AG09309 (cell line): ENCODE measurements around the gene CTXND1.

Experiments
- DNase-seq: peaks from one replicate; pipeline ENCODE4 v3.0.0-alpha.2; 2010; ENCODE audit warnings: low read depth
- H3K4me3 ChIP-seq: 2 replicates; pipeline ENCODE4 v1.5.1; 2011; ENCODE audit warnings: mild to moderate bottlenecking, low read depth, low read length, moderate library complexity; ENCODE audit not compliant: control insufficient read depth
- TF ChIP-seq, protein P1 (sequence below): IDR thresholded peaks from 2 replicates; pipeline ENCODE4 v1.5.1; 2011; ENCODE audit warnings: mild to moderate bottlenecking, low read depth, low read length, inconsistent platforms; ENCODE audit not compliant: insufficient read depth, control insufficient read depth; ENCODE audit errors: missing control alignments

The CTXND1 gene

DNA sequence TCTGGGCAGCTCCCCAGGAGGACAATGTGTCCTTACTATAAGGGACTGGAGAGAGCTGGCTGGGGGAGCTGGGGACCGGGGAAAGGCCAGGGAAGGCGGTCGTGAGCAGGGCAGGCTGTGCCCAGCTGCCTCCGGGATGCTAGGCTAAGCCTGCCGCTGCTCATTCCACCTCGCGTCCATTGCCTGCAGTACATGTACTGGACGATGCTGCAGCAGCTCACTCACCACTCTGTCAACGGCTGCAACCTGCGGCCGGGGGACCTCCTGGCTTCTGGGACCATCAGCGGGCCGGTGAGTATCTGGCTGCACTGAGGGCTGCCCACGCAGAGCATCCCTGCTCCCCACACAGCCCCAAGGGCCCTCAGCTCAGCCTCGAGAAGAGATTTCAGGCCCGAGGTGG, 72.1 kb downstream of the CTXND1 start:
- TF ChIP-seq, protein P1, sequence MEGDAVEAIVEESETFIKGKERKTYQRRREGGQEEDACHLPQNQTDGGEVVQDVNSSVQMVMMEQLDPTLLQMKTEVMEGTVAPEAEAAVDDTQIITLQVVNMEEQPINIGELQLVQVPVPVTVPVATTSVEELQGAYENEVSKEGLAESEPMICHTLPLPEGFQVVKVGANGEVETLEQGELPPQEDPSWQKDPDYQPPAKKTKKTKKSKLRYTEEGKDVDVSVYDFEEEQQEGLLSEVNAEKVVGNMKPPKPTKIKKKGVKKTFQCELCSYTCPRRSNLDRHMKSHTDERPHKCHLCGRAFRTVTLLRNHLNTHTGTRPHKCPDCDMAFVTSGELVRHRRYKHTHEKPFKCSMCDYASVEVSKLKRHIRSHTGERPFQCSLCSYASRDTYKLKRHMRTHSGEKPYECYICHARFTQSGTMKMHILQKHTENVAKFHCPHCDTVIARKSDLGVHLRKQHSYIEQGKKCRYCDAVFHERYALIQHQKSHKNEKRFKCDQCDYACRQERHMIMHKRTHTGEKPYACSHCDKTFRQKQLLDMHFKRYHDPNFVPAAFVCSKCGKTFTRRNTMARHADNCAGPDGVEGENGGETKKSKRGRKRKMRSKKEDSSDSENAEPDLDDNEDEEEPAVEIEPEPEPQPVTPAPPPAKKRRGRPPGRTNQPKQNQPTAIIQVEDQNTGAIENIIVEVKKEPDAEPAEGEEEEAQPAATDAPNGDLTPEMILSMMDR: no peak
- H3K4me3 ChIP-seq: no peak overlapping the region
- DNase-seq: no peak

DNA sequence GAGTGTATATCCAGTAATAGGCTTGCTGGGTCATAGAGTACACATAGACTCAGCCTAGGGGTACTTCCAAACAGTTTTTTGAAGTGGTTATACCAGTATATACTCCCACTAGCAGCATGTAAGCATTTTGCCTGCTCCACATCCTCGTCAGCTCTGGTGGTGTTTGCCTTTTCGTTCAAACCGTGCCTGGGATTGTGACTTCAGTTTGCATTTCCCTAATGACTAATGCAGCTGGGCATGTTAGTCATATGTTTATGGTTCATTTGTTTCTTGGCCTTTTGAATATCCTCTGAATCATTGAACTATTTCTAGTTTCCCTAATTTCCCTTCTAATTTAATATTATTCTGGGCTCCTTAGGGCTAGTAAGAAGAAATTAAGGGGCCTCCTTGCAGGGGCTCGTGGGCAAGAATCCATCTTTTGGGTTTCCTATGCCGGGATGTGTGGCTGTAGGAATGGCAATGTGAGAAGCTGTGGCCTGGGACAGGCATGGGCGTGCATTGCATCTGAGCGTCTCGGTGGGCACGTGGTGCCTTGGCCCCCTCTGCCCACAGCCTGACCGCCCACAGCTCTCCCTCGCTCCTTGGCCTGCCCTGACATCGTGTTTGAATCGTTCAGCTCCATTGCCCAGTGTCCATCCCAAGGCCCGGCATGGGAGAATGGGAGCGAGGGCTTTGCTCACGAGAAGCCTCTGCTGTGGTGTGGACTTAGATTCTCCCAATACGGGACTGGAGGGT, 72.8 kb downstream of the CTXND1 start:
- H3K4me3 ChIP-seq: no peak overlapping the region
- DNase-seq: peak; percentile 58
- TF ChIP-seq, protein P1: no peak

DNA sequence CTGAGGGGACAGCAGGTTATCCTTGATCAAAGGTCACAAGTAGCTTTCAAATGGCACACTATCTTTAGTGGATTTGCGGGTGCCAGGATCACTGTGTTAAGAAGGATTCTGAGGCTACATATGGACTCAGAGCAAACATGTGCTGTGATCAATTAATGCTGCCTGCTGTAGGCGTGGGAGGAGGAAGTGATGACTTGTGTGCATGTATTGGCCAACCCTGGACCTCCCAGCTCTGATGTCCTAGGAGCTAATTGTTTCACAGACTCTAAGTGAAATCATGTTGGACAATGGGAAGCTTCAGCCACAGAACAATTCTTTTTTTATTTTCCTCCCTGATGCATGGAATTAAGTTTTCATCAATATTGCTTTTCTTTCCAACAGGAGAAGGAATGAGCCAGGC, 74.9 kb downstream of the CTXND1 start:
- TF ChIP-seq, protein P1: no peak
- no peak for DNase-seq
- H3K4me3 ChIP-seq: no peak overlapping the region

DNA sequence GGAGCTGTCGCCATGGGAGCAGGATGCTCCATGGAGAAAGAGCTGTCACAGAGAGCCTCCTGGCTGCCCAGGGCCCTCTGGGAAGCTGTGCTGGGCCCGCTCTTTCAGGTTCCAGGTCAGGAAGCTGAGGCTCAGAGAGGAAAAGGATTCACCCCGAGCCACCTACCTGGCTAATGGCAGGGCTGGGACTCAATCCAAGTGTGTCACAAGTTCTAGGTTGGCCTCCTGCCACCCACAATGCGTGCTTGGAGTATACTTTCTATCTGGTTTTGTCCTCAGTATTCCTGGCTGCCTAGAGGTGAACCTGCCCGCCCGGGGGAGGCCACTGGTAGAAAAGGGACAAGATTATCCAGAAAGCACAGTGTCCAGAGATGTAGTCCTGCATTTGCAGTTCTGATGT, 75.6 kb downstream of the CTXND1 start:
- no peak for DNase-seq
- H3K4me3 ChIP-seq: no peak overlapping the region
- TF ChIP-seq, protein P1: no peak

DNA sequence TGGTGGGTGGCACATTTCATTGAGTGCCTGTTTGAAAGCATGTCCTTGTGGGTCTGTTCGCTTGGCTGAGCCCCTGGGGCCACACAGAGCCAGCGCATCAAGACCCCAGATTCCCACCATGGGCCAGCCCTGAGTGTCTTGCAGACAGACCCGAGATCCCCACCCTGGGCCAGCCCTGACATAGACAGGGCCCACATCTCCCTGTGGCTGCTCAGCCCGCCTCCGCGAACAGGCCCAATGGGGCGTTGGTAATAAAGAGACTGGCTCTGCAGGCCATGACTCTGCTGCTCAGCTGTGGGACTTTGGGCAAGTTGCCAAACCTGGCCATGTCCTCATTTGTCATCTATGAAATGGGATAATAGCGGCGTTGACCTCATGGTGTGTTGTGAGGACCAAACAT, 76.6 kb downstream of the CTXND1 start:
- no peak overlapping the region for H3K4me3 ChIP-seq
- no peak for DNase-seq
- TF ChIP-seq, protein P1: no peak

DNA sequence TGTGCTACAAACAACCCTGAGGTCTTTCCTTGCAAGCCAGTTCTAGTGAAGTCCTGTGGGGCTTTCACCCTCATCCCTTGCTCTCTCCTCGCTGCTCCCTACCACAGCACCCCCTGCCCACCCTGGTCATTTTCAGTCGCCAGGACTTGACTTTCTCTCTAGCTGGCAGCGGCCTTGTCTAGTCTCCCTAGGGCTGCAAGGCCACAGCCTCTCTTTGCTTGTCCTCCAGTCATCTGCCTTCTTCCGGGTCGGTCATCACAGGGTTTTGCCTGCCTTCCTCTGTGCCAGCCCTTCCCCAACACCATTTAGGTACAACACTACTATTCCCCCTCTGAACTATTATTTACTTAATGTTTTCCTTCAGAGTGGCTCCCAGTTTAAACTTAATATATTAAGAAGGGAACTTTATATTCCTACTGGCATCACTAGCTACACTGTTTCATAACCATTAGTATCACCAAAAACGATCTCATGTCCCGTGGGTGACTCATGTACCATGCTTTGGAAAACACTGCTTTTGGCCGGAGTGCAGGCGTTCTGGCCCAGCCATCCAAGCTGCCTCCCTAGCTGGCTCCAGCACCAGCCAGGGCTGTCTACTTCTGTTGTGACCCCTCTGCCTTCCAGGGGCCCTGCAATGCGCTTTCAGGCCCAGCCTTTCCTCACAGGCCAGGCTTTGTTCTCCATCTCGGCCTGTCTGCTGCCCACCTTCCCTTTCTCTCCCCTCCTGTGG, 77.8 kb downstream of the CTXND1 start:
- no peak for DNase-seq
- no peak overlapping the region for H3K4me3 ChIP-seq
- TF ChIP-seq, protein P1: no peak
